HEK293 (cell line): ENCODE data around the gene AP1S2.

Experiments used
- CTCF ChIA-PET: fragments of 350-600 bp; formaldehyde crosslinking; extraction: SDS; loops from one replicate; lab custom pipeline; 2021; ENCODE audit warnings: antibody characterized with exemption; lab: Yijun Ruan, JAX
- POLR2A ChIA-PET: fragments of 300-600 bp; formaldehyde crosslinking; extraction: SDS; loops from one replicate; lab custom pipeline; 2020; ENCODE audit warnings: antibody characterized with exemption, inconsistent platforms; lab: Yijun Ruan, JAX
- H3K27ac ChIP-seq: fragments of 200-500 bp; sonication (Bioruptor generic); 2 replicates; pipeline ENCODE4 v1.5.1; 2014; ENCODE audit warnings: low read depth, low read length, control low read depth, inconsistent platforms; ENCODE audit errors: extremely low read depth
- H3K36me3 ChIP-seq, 2 experiments: fragments of 200-500 bp in 1 of 2; sonication (Bioruptor generic) in 1 of 2; 1 replicate in 1 of 2; 2 replicates in 1 of 2; pipeline ENCODE4 v1.5.1; 2014 to 2017; ENCODE audit warnings: inconsistent platforms in 2 of 2, low read length in 2 of 2; ENCODE audit not compliant: control insufficient read depth in 2 of 2, insufficient read depth in 1 of 2
- H3K4me1 ChIP-seq: fragments of 200-500 bp; sonication (Bioruptor generic); 2 replicates; pipeline ENCODE4 v1.5.1; 2014; ENCODE audit warnings: mild to moderate bottlenecking, low read length, inconsistent platforms; ENCODE audit not compliant: control insufficient read depth, insufficient read depth
- H3K4me3 ChIP-seq: 2 replicates; pipeline ENCODE4 v1.5.1; 2011; ENCODE audit warnings: low read depth, mild to moderate bottlenecking, control low read depth, low read length, moderate library complexity
- H3K9me3 ChIP-seq: fragments of 200-500 bp; sonication (Bioruptor generic); 2 replicates; pipeline ENCODE4 v1.5.1; 2014; ENCODE audit warnings: low read depth, low read length, inconsistent platforms; ENCODE audit not compliant: control insufficient read depth, insufficient read depth
- GFI1B ChIP-seq: fragments of 450-650 bp; formaldehyde crosslinking; IDR thresholded peaks from 2 replicates; pipeline ENCODE4 v1.5.1; 2016; ENCODE audit warnings: missing biosample characterization, missing genetic modification characterization
- HOXC10 ChIP-seq: sonication (generic); formaldehyde crosslinking; IDR thresholded peaks from 2 replicates; pipeline ENCODE4 v1.8.1; 2023; ENCODE audit warnings: mild to moderate bottlenecking, missing genetic modification reagents
- PRDM1 ChIP-seq: fragments of 450-650 bp; formaldehyde crosslinking; IDR thresholded peaks from 2 replicates; pipeline ENCODE4; 2016; ENCODE audit warnings: missing biosample characterization, missing genetic modification characterization
- SCRT1 ChIP-seq: fragments of 450-650 bp; formaldehyde crosslinking; IDR thresholded peaks from 2 replicates; pipeline ENCODE4 v1.5.1; 2016; ENCODE audit warnings: missing biosample characterization, missing genetic modification characterization, borderline replicate concordance
- TCF7L2 ChIP-seq: IDR thresholded peaks from 2 replicates; pipeline ENCODE4 v1.6.1; 2011; ENCODE audit warnings: low read depth, mild to moderate bottlenecking, inconsistent platforms, low read length, moderate library complexity, borderline replicate concordance
- ZBTB17 ChIP-seq: fragments of 450-650 bp; formaldehyde crosslinking; IDR thresholded peaks from 2 replicates; pipeline ENCODE4 v1.5.1; 2016; ENCODE audit warnings: missing biosample characterization, missing genetic modification characterization
- ZBTB48 ChIP-seq: fragments of 450-650 bp; formaldehyde crosslinking; IDR thresholded peaks from 2 replicates; pipeline ENCODE4 v1.5.1; 2016; ENCODE audit warnings: missing biosample characterization, missing genetic modification characterization
- ZBTB8A ChIP-seq: fragments of 450-650 bp; formaldehyde crosslinking; IDR thresholded peaks from 2 replicates; pipeline ENCODE4 v1.5.1; 2016; ENCODE audit warnings: missing biosample characterization, missing genetic modification characterization
- ZNF155 ChIP-seq: fragments of 450-650 bp; formaldehyde crosslinking; IDR thresholded peaks from 2 replicates; pipeline ENCODE4 v1.5.1; 2016; ENCODE audit warnings: missing biosample characterization, missing genetic modification characterization
- ZNF211 ChIP-seq: fragments of 450-650 bp; formaldehyde crosslinking; IDR thresholded peaks from 2 replicates; pipeline ENCODE4 v1.5.1; 2016; ENCODE audit warnings: low read depth, missing biosample characterization, missing genetic modification characterization
- ZNF248 ChIP-seq: fragments of 450-650 bp; formaldehyde crosslinking; IDR thresholded peaks from 2 replicates; pipeline ENCODE4 v1.5.1; 2017; ENCODE audit warnings: missing biosample characterization, missing genetic modification characterization
- ZNF37A ChIP-seq: fragments of 450-650 bp; IDR thresholded peaks from 2 replicates; pipeline ENCODE4 v1.5.1; 2018; ENCODE audit warnings: missing biosample characterization, missing genetic modification characterization
- ZNF488 ChIP-seq: fragments of 450-650 bp; formaldehyde crosslinking; IDR thresholded peaks from 2 replicates; pipeline ENCODE4 v1.5.1; 2016; ENCODE audit warnings: missing biosample characterization, missing genetic modification characterization
- ZNF501 ChIP-seq: fragments of 450-650 bp; formaldehyde crosslinking; IDR thresholded peaks from 2 replicates; pipeline ENCODE4 v1.5.1; 2016; ENCODE audit warnings: missing biosample characterization, missing genetic modification characterization
- ZNF555 ChIP-seq: fragments of 450-650 bp; formaldehyde crosslinking; conservative IDR thresholded peaks from 2 replicates; pipeline ENCODE4 v1.5.1; 2017; ENCODE audit warnings: missing biosample characterization, mild to moderate bottlenecking, missing genetic modification characterization, inconsistent platforms
- ZNF610 ChIP-seq: fragments of 450-650 bp; formaldehyde crosslinking; IDR thresholded peaks from 2 replicates; pipeline ENCODE4 v1.5.1; 2016; ENCODE audit warnings: missing biosample characterization, missing genetic modification characterization, borderline replicate concordance
- ZNF624 ChIP-seq: fragments of 450-650 bp; formaldehyde crosslinking; IDR thresholded peaks from 2 replicates; pipeline ENCODE4 v1.5.1; 2017; ENCODE audit warnings: missing biosample characterization, missing genetic modification characterization
- ZNF626 ChIP-seq: fragments of 450-650 bp; sonication (Bioruptor Pico); formaldehyde crosslinking; IDR thresholded peaks from 2 replicates; pipeline ENCODE4 v1.5.1; 2018; ENCODE audit warnings: missing biosample characterization, missing genetic modification characterization, inconsistent platforms
- ZNF629 ChIP-seq: fragments of 450-650 bp; formaldehyde crosslinking; IDR thresholded peaks from 2 replicates; pipeline ENCODE4 v1.5.1; 2017; ENCODE audit warnings: missing biosample characterization, missing genetic modification characterization
- ZNF639 ChIP-seq: fragments of 450-650 bp; formaldehyde crosslinking; IDR thresholded peaks from 2 replicates; pipeline ENCODE4 v1.5.1; 2016; ENCODE audit warnings: missing biosample characterization, missing genetic modification characterization
- ZNF658 ChIP-seq: fragments of 450-650 bp; formaldehyde crosslinking; IDR thresholded peaks from 2 replicates; pipeline ENCODE4; 2016; ENCODE audit warnings: missing biosample characterization, missing genetic modification characterization
- ZNF677 ChIP-seq: fragments of 450-650 bp; IDR thresholded peaks from 2 replicates; pipeline ENCODE4 v1.5.0; 2018; ENCODE audit warnings: missing biosample characterization, mild to moderate bottlenecking, missing genetic modification characterization, moderate library complexity
- ZNF785 ChIP-seq: fragments of 450-650 bp; formaldehyde crosslinking; IDR thresholded peaks from 2 replicates; pipeline ENCODE4 v1.5.1; 2016; ENCODE audit warnings: missing biosample characterization, missing genetic modification characterization
- ZSCAN16 ChIP-seq: fragments of 450-650 bp; formaldehyde crosslinking; IDR thresholded peaks from 2 replicates; pipeline ENCODE4 v1.5.1; 2016; ENCODE audit warnings: missing biosample characterization, missing genetic modification characterization
- TF ChIP-seq, protein P1 (sequence below): fragments of 450-650 bp; formaldehyde crosslinking; IDR thresholded peaks from 2 replicates; pipeline ENCODE4 v1.5.1; 2016; ENCODE audit warnings: missing biosample characterization, missing genetic modification characterization, borderline replicate concordance
- TF ChIP-seq, protein P2 (sequence below): fragments of 450-650 bp; formaldehyde crosslinking; IDR thresholded peaks from 2 replicates; pipeline ENCODE4 v1.5.0; 2017; ENCODE audit warnings: missing biosample characterization, missing genetic modification characterization, borderline replicate concordance
- TF ChIP-seq, protein P3 (sequence below): fragments of 450-650 bp; formaldehyde crosslinking; IDR thresholded peaks from 2 replicates; pipeline ENCODE4 v1.5.1; 2017; ENCODE audit warnings: missing biosample characterization, missing genetic modification characterization

AP1S2 gene

GRCh38 chrX:15813416-15813815 lies 41.2 kb downstream of the AP1S2 start:
- no peak overlapping the region for H3K4me3 ChIP-seq
- TF ChIP-seq ZNF610 = no peak
- TF ChIP-seq ZNF624 = no peak
- TF ChIP-seq ZBTB48 = no peak
- no peak for TF ChIP-seq ZNF211
- no peak for TF ChIP-seq ZNF626 (tag by site-specific recombination)
- TF ChIP-seq ZSCAN16 = no peak
- no peak for TF ChIP-seq ZNF488 (tag by site-specific recombination)
- TF ChIP-seq ZNF555 (tag by site-specific recombination) = no peak
- TF ChIP-seq SCRT1 (tag by site-specific recombination) = no peak
- no peak for TF ChIP-seq ZBTB8A (tag by site-specific recombination)
- no peak for TF ChIP-seq ZBTB17 (tag by site-specific recombination)
- TF ChIP-seq, protein P1, sequence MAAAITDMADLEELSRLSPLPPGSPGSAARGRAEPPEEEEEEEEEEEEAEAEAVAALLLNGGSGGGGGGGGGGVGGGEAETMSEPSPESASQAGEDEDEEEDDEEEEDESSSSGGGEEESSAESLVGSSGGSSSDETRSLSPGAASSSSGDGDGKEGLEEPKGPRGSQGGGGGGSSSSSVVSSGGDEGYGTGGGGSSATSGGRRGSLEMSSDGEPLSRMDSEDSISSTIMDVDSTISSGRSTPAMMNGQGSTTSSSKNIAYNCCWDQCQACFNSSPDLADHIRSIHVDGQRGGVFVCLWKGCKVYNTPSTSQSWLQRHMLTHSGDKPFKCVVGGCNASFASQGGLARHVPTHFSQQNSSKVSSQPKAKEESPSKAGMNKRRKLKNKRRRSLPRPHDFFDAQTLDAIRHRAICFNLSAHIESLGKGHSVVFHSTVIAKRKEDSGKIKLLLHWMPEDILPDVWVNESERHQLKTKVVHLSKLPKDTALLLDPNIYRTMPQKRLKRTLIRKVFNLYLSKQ (tag by site-specific recombination) = no peak
- no peak for TF ChIP-seq TCF7L2
- no peak for TF ChIP-seq HOXC10 (CRISPR knock-in tag)
- TF ChIP-seq ZNF629 (tag by site-specific recombination) = no peak
- TF ChIP-seq ZNF248 = no peak
- TF ChIP-seq ZNF639 (tag by site-specific recombination) = no peak
- TF ChIP-seq ZNF155 (tag by site-specific recombination) = no peak
- CTCF ChIA-PET = no interaction called here
- POLR2A ChIA-PET = no interaction called here
- no peak overlapping the region for H3K27ac ChIP-seq
- H3K9me3 ChIP-seq = no peaks in the 10 kb centered on the region
- peaks cover 37 to 72% of the 10 kb centered on the region in 2 experiments for H3K36me3 ChIP-seq
- H3K4me1 ChIP-seq = no peaks in the 10 kb centered on the region

GRCh38 chrX:15812192-15812938 lies 42.2 kb downstream of the AP1S2 start:
- Histone ChIP-seq H3K4me1 (no peaks in the 10 kb centered on the region), H3K9me3 (no peaks in the 10 kb centered on the region), H3K27ac (no peak overlapping the region), H3K36me3 (peaks cover 33 to 67% of the 10 kb centered on the region in 2 experiments), H3K4me3 (no peak overlapping the region)
- TF ChIP-seq PRDM1 (tag by site-specific recombination) (peak; percentile 96), ZNF785 (tag by site-specific recombination) (no peak)
- ChIA-PET CTCF (interaction anchor here (0.6 to 0.9 kb wide), 2 partner anchors 10 to 74 kb away, joined by 3 read pairs; partner anchors contain the start of gene CA5B), POLR2A (no interaction called here)

DNA sequence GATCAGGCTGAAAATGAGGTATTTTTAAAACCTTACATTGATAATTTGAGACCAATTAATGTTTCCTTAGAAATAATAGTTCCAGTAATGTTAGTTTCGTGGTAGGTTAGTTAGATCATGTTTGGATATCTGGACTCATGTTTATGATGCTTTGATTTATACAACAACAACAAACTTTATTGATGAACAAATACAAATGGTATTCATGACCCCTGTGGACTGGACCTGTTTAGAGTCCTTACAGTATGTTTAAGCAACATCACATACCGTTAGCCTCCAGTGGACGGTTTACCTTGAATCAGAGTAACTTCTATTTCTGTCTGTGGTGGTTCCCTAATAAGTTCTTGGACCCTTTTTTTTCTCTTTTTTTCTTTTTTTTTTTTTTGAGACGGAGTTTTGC lies 46.4 kb downstream of the AP1S2 start:
- POLR2A ChIA-PET = no interaction called here
- H3K27ac ChIP-seq = no peak overlapping the region
- CTCF ChIA-PET = interaction anchor here (1.5 kb wide), 1 partner anchor 17 kb away, joined by 6 read pairs; the partner anchor contains the start of gene ZRSR2
- H3K4me1 ChIP-seq = no peaks in the 10 kb centered on the region
- H3K36me3 ChIP-seq = peaks cover 37 to 63% of the 10 kb centered on the region in 2 experiments
- H3K9me3 ChIP-seq = no peaks in the 10 kb centered on the region
- H3K4me3 ChIP-seq = no peak overlapping the region
- no peak for TF ChIP-seq ZNF658 (tag by site-specific recombination)
- TF ChIP-seq ZNF677 (tag by site-specific recombination) = no peak
- TF ChIP-seq, protein P2, sequence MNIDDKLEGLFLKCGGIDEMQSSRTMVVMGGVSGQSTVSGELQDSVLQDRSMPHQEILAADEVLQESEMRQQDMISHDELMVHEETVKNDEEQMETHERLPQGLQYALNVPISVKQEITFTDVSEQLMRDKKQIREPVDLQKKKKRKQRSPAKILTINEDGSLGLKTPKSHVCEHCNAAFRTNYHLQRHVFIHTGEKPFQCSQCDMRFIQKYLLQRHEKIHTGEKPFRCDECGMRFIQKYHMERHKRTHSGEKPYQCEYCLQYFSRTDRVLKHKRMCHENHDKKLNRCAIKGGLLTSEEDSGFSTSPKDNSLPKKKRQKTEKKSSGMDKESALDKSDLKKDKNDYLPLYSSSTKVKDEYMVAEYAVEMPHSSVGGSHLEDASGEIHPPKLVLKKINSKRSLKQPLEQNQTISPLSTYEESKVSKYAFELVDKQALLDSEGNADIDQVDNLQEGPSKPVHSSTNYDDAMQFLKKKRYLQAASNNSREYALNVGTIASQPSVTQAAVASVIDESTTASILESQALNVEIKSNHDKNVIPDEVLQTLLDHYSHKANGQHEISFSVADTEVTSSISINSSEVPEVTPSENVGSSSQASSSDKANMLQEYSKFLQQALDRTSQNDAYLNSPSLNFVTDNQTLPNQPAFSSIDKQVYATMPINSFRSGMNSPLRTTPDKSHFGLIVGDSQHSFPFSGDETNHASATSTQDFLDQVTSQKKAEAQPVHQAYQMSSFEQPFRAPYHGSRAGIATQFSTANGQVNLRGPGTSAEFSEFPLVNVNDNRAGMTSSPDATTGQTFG (tag by site-specific recombination) = no peak
- TF ChIP-seq, protein P3, sequence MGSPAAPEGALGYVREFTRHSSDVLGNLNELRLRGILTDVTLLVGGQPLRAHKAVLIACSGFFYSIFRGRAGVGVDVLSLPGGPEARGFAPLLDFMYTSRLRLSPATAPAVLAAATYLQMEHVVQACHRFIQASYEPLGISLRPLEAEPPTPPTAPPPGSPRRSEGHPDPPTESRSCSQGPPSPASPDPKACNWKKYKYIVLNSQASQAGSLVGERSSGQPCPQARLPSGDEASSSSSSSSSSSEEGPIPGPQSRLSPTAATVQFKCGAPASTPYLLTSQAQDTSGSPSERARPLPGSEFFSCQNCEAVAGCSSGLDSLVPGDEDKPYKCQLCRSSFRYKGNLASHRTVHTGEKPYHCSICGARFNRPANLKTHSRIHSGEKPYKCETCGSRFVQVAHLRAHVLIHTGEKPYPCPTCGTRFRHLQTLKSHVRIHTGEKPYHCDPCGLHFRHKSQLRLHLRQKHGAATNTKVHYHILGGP (tag by site-specific recombination) = no peak
- TF ChIP-seq ZNF501 (tag by site-specific recombination) = no peak
- no peak for TF ChIP-seq ZNF37A
- TF ChIP-seq GFI1B (tag by site-specific recombination) = no peak
